HG03097 (cell line): ENCODE measurements around the gene NOP53.
"Not testable (repeated sequence)": the region's sequence is repeated elsewhere in the genome, so short reads cannot be mapped to it uniquely, and the experiment has no call there.

Experiments
- ATAC-seq: cut with Tn5 transposase; IDR thresholded peaks from one replicate; pipeline ENCODE4 v1.9.1; 2021; ENCODE audit not compliant: unreplicated experiment, low FRiP score

The NOP53 gene

DNA sequence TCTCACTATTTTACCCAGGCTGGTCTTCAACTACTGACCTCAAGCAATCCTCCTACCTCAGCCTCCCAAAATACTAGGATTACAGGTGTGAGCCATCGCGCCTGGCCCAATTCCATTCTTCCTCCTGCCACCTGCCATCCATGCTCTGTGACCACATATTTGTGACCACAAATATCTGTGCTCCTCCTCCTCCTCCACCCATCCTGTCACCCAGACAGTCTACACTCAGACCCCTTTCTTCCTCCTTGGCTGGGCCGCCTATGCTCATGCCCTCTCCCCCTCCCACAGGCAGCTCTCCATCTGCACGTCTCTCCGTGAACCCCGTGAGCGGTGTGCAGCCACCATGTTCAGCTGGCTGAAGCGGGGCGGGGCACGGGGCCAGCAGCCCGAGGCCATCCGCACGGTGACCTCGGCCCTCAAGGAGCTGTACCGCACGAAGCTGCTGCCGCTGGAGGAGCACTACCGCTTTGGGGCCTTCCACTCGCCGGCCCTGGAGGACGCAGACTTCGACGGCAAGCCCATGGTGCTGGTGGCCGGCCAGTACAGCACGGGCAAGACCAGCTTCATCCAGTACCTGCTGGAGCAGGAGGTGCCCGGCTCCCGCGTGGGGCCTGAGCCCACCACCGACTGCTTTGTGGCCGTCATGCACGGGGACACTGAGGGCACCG, 28.9 kb upstream of the NOP53 start:
- ATAC-seq: no peak

- ATAC-seq: not testable (repeated sequence)
These were observed 26.8 kb upstream of the NOP53 start for GRCh38 chr19:47718415-47719046.

GRCh38 chr19:47719047-47719859, 26.1 kb upstream of the NOP53 start:
- no peak for ATAC-seq

DNA sequence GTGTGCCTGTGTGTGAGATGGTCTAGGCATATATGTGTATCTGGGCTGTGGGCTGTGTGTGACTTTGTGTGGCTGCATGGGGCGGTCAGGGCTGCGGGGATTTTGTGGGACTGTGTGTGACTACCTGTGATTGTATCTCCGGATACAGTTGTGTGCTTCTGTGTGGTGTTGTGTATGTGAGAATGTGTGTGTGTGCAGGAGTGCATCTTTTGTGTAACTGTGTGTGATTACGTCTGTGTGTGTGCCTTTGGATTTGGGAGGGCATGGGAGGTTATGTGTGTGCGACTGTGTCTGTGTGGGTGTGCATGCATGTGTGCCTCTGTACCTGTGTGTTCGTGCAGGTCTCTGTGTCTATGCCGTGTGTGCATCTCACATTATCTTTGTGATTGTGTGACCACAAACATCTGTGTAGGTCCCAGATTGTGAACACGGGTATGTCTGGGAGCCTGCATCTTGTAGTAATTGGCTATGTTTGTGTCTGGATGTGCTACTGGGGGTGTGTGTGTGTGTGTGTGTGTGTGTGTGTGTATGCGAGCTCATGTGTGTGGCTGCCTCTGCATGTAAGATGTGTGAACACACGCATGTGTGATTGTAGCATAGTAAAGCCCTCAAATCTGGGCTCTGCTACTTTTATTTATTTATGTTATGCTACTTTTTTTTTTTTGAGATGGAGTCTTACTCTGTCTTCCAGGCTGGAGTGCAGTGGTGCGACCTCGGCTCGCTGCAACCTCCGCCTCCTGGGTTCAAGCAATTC, 24.5 kb upstream of the NOP53 start:
- ATAC-seq: no peak

DNA sequence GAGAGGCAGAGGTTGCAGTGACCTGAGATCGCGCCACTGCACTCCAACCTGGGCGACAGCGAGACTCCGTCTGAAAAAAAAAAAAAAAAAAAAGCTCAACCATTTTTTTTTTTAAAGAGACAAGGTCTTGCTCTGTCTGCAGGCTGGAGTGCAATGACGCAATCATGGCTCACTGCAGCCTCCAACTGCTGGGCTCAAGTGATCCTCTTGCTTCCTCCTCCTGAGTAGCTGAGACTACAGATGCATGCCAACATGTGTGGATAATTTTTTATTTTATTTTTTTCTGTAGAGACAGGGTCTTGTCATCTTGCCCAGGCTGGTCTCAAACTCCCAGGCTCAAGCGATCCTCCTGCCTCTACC, 21.8 kb upstream of the NOP53 start:
- no peak for ATAC-seq

- no peak for ATAC-seq
These were observed 19.5 kb upstream of the NOP53 start for GRCh38 chr19:47725759-47726401.

- no peak for ATAC-seq
These were observed 18.9 kb upstream of the NOP53 start for GRCh38 chr19:47726467-47726866.

DNA sequence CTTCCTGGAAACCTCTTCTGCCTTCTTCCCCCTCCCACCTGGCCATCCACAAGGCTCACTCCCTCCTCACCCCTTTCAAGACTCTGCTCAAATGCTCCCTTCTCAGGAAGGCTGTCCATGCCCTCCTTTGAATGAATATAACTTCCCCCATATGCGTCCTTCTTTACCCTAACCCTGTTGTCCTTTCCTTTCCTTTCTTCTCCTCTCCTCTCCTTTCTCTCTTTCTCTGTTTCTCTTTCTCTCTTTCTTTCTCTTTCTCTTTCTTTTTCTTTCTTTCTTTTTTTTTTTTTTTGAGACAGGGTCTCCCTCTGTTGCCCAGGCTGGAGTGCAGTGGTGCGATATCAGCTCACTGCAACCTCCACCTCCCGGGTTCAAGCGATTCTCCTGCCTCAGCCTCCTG, 17.1 kb upstream of the NOP53 start:
- not testable (repeated sequence) for ATAC-seq

DNA sequence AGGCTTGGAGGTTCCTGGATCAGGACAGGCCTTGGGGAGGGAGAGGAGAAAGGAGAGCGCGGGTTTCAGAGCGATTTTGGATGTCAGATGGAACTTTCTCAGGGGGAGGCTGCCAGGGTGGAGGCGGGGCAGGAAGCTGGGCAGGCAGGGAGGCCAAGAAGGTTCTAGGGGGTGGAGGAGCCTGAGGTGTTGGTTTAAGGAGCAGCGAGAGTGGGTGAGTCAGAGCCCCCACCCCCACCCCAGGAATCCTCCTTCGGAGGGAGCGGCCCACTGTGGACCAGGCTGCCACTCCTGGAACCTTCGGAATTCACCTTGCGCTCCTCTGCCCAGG, 15.9 kb upstream of the NOP53 start:
- no peak for ATAC-seq

- no peak for ATAC-seq
These were observed 15.4 kb upstream of the NOP53 start for GRCh38 chr19:47729799-47730520.

DNA sequence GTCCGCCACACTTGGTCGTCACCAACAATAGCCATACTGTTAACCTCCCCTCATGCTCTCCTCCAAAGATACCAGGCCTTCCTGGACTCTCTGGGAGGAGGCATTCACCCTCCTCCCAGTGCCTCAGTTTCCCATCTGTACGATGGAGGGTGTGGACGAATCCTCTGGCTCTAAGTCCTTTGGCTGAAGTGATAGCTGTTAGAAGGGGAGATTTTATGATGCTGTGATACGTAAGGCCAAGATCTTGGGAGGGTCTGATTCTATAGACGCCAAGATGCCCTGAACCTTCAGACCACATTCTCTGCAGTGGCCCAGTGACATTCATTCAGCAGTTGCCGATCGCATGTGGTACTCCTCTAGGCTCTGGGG, 14.8 kb upstream of the NOP53 start:
- ATAC-seq: no peak

DNA sequence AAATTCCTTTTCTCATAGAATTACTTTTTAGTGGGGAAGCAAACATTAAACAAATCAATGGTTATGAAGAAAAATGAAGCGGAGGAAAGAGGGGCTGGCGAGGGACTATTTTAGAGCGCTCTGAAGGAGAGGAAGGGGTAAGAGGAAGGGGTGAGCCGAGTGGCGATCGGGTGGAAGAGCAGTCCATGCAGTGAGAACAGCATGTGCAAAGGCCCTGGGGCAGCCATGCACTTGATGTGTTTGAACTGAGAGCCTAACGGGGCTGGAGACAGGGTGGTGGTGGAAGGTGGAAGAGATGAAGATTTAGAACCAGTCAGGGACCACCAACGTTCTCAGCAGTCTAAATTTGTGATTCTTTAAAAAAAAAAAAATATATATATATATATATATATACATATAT, 14.4 kb upstream of the NOP53 start:
- ATAC-seq: no peak

GRCh38 chr19:47735131-47735530, 10.2 kb upstream of the NOP53 start:
- ATAC-seq: no peak

DNA sequence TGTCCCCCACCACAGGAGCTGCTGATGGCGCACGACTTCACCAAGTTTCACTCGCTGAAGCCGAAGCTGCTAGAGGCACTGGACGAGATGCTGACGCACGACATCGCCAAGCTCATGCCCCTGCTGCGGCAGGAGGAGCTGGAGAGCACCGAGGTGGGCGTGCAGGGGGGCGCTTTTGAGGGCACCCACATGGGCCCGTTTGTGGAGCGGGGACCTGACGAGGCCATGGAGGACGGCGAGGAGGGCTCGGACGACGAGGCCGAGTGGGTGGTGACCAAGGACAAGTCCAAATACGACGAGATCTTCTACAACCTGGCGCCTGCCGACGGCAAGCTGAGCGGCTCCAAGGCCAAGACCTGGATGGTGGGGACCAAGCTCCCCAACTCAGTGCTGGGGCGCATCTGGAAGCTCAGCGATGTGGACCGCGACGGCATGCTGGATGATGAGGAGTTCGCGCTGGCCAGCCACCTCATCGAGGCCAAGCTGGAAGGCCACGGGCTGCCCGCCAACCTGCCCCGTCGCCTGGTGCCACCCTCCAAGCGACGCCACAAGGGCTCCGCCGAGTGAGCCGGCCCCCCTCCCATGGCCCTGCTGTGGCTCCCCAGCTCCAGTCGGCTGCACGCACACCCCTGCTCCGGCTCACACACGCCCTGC, 4.4 kb upstream of the NOP53 start:
- ATAC-seq: no peak

- no peak for ATAC-seq
These were observed 3.7 kb upstream of the NOP53 start for GRCh38 chr19:47741544-47742140.

DNA sequence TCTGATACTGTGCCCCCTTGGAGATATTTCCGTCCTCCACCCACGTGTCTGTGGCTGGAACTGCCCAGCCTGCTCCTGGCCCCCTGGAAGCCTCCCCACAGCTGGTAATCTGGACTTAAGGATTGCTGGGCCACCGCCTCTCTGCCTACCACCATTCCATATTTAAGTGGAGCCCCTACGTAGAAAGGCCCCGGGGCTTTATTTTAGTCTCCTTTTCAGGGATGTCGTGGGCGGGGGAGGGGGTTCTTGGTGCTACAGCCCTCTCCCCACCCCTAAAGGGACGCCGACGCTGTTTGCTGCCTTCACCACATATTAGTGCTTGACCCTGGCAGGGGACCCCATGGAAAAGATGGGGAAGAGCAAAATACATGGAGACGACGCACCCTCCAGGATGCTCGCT, 2.7 kb upstream of the NOP53 start:
- no peak for ATAC-seq

DNA sequence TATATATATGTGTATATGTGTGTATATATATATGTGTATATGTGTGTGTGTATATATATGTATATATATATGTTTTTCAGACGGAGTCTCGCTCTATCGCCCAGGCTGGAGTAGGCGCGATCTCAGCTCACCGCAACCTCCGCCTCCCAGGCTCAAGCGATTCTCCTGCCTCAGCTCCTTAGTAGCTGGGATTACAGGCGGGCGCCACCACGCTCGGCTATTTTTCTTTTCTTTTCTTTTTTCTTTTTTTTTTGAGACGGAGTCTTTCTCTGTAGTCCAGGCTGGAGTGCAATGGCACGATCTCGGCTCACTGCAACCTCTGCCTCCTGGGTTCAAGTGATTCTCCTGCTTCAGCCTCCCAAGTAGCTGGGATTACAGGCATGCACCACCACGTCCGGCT, 783 bp downstream of the NOP53 start:
- ATAC-seq: not testable (repeated sequence)

- ATAC-seq: no peak
These were observed 4.0 kb downstream of the NOP53 start for GRCh38 chr19:47749326-47749725.

GRCh38 chr19:47750752-47751151, 5.4 kb downstream of the NOP53 start:
- no peak for ATAC-seq
